GM23248 (cell line): Measurements from ENCODE around the gene UBTF.

Experiments used
- EZH2 ChIP-seq: fragments of 200-600 bp; sonication (generic); IDR thresholded peaks from 2 replicates; pipeline ENCODE4 v1.6.1; 2018; ENCODE audit warnings: antibody characterized with exemption, mild to moderate bottlenecking; ENCODE audit not compliant: insufficient read depth, poor library complexity, severe bottlenecking
- EZH2phosphoT487 ChIP-seq: fragments of 200-600 bp; sonication (generic); IDR thresholded peaks from 2 replicates; pipeline ENCODE4 v1.6.1; 2018; ENCODE audit warnings: antibody characterized with exemption, moderate library complexity, mild to moderate bottlenecking, low read depth; ENCODE audit not compliant: insufficient read depth

- TF ChIP-seq EZH2phosphoT487 (no peak), EZH2 (no peak)
These were observed 21.7 kb upstream of the UBTF start for GRCh38 chr17:44241106-44241624.
